Thymus (tissue), 11 donors: ENCODE measurements around the gene SERTAD4. TPM values are rescaled to one million over a fixed set of nuclear protein-coding genes. Genes with fewer than 3 reads are reported as not detected.
"Not testable (repeated sequence)": the region's sequence is repeated elsewhere in the genome, so short reads cannot be mapped to it uniquely, and the experiment has no call there.

Experiments used
- DNase-seq, 9 donors: peaks; one replicate each; pipeline ENCODE4 v3.0.0-alpha.2; 2013; ENCODE audit warnings: low spot score in 9 of 9, low read depth in 6 of 9, missing footprints in 1 of 9
- H3K27ac ChIP-seq, 2 donors: one replicate each; pipeline ENCODE4 v1.5.1; 2013; ENCODE audit warnings: control low read depth in 1 of 2, low read depth in 1 of 2, low read length in 1 of 2, mild to moderate bottlenecking in 1 of 2, moderate library complexity in 1 of 2
- H3K27me3 ChIP-seq, 2 donors: one replicate each; pipeline ENCODE4 v1.5.1; 2013; ENCODE audit warnings: low read length in 1 of 2; ENCODE audit not compliant: control insufficient read depth in 2 of 2, insufficient read depth in 1 of 2
- H3K36me3 ChIP-seq, 2 donors: one replicate each; pipeline ENCODE4 v1.5.1; 2013; ENCODE audit warnings: low read length in 1 of 2, mild to moderate bottlenecking in 1 of 2, moderate library complexity in 1 of 2; ENCODE audit not compliant: control insufficient read depth in 2 of 2, insufficient read depth in 2 of 2
- H3K4me1 ChIP-seq, 2 donors: one replicate each; pipeline ENCODE4 v1.5.1; 2013; ENCODE audit warnings: low read length in 2 of 2; ENCODE audit not compliant: control insufficient read depth in 2 of 2, insufficient read depth in 2 of 2
- H3K4me3 ChIP-seq, 2 donors: one replicate each; pipeline ENCODE4 v1.5.1; 2013; ENCODE audit warnings: low read length in 2 of 2, control low read depth in 1 of 2, mild to moderate bottlenecking in 1 of 2
- H3K9me3 ChIP-seq, 2 donors: one replicate each; pipeline ENCODE4 v1.5.1; 2013; ENCODE audit warnings: low read length in 1 of 2, mild to moderate bottlenecking in 1 of 2; ENCODE audit not compliant: control insufficient read depth in 2 of 2, insufficient read depth in 1 of 2
- WGBS: extraction: QIAGEN DNeasy Blood & Tissue Kit; methylation state at CpG from one replicate; pipeline ENCODE4 v1.1.7; 2013; 5-methylcytosine and 5-hydroxymethylcytosine counted together
- polyA plus RNA-seq: library from polyadenylated mRNA; stranded (reverse); fragments of 200-250 nt; gene quantifications from one replicate; pipeline ENCODE4 v1.2.3, GENCODE V29; 2013
- total RNA-seq: library from RNA; stranded (reverse); fragments of 120-200 nt; gene quantifications from one replicate; pipeline ENCODE4 v1.2.4, GENCODE V29; 2013
- donor health status: healthy.

The SERTAD4 gene
- total and polyA plus RNA-seq, 2 donors: 0.33 to 1.0 TPM

- Histone ChIP-seq H3K4me3 (no peak overlapping the region), H3K27ac (no peak overlapping the region), H3K4me1 (peaks cover 0 to 4% of the 10 kb centered on the region in 2 donors), H3K9me3 (no peaks in the 10 kb centered on the region), H3K27me3 (no peaks in the 10 kb centered on the region), H3K36me3 (no peaks in the 10 kb centered on the region)
- 92% methylated on average over 4 of the region's 4 CpGs for WGBS
- no peak for DNase-seq
Measured at GRCh38 chr1:210262897-210263272, 30.3 kb downstream of the SERTAD4 start.

DNA sequence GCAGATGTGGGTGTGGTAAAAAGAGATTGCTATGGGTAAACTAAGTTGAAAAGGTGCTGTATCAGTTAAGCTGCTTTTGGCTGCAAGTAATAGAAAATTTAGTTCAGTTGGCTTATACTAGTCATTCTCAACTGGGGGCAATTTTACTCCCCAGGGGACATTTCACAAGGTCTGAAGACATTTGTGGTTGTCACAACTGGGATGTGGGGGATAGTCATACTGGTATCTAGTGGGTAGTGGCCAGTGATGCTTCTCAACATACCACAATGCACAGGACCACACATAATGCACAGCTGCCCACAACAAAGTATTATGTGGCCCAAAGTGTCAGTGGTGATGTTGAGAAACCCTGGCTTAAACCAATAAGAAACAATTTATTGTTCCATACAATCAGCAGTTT lies 31.4 kb downstream of the SERTAD4 start:
- Histone ChIP-seq H3K27ac (no peak overlapping the region), H3K9me3 (no peaks in the 10 kb centered on the region), H3K36me3 (no peaks in the 10 kb centered on the region), H3K4me3 (no peak overlapping the region), H3K27me3 (no peaks in the 10 kb centered on the region), H3K4me1 (peaks cover 0 to 4% of the 10 kb centered on the region in 2 donors)
- DNase-seq: no peak

- 88% methylated on average over 9 of the region's 9 CpGs for WGBS
- Histone ChIP-seq H3K27ac (no peak overlapping the region), H3K9me3 (no peaks in the 10 kb centered on the region), H3K27me3 (no peaks in the 10 kb centered on the region), H3K36me3 (no peaks in the 10 kb centered on the region), H3K4me1 (peaks cover 0 to 4% of the 10 kb centered on the region in 2 donors), H3K4me3 (no peak overlapping the region)
- no peak for DNase-seq
Measured at GRCh38 chr1:210264496-210265380, 32.1 kb downstream of the SERTAD4 start.

- not testable (repeated sequence) for H3K36me3 ChIP-seq, H3K4me3 ChIP-seq, H3K27ac ChIP-seq, H3K27me3 ChIP-seq, DNase-seq, H3K4me1 ChIP-seq, H3K9me3 ChIP-seq
- WGBS: 72% methylated on average over 4 of the region's 4 CpGs
Measured at GRCh38 chr1:210265392-210265955, 32.9 kb downstream of the SERTAD4 start.

DNA sequence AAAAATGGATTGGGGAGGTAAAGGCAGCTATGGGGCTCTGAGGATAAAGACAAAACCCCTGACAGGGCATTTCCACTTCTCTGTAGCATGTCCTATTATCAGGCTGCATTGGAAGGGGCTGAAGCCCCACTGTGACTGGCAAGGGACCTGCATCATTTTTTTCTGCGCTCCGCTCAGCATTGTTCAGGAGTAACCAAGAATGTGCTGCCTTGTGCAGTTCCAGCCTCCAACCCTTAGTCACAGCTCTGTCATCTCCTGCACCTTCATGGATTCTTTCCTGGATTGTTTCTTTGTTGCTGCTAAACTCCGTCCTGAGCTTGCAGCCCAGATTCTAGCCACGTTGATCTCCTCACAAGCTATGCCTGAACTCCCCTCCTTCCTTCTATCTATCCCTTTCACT lies 37.4 kb downstream of the SERTAD4 start:
- no peaks in the 10 kb centered on the region for H3K4me1 ChIP-seq
- H3K9me3 ChIP-seq: no peaks in the 10 kb centered on the region
- no peak for DNase-seq
- 92% methylated on average over 4 of the region's 4 CpGs for WGBS
- peaks cover 2 to 9% of the 10 kb centered on the region in 2 donors for H3K27me3 ChIP-seq
- H3K27ac ChIP-seq: no peak overlapping the region
- no peak overlapping the region for H3K4me3 ChIP-seq
- H3K36me3 ChIP-seq: no peaks in the 10 kb centered on the region

GRCh38 chr1:210272666-210273065 lies 40.1 kb downstream of the SERTAD4 start:
- H3K36me3 ChIP-seq: no peaks in the 10 kb centered on the region
- no peak for DNase-seq
- 58% methylated on average over 6 of the region's 6 CpGs for WGBS
- no peaks in the 10 kb centered on the region for H3K9me3 ChIP-seq
- no peaks in the 10 kb centered on the region for H3K4me1 ChIP-seq
- no peak overlapping the region for H3K27ac ChIP-seq
- no peak overlapping the region for H3K4me3 ChIP-seq
- H3K27me3 ChIP-seq: peaks cover 2 to 9% of the 10 kb centered on the region in 2 donors

DNA sequence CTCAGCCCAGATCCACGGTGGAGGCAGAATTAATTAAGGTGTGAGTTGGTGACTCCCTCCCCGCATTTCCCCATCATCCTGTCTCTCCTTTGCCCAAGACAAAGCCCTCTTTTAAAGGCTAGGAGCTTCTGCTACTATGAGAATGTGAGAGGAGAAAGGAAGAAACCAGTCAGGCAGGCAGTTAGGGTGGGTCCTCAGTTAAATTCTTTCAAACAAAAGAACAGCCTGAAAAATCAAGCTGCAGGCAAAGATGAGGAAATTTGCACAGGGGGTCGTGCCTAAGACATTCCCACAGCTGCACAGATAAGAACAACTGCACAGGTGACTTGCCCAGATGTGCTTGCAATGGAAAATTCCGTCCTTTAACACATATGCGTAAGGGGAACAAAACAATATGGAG lies 47.6 kb downstream of the SERTAD4 start:
- Histone ChIP-seq H3K27me3 (no peaks in the 10 kb centered on the region), H3K4me3 (no peak overlapping the region), H3K9me3 (no peaks in the 10 kb centered on the region), H3K4me1 (no peaks in the 10 kb centered on the region), H3K36me3 (no peaks in the 10 kb centered on the region), H3K27ac (no peak overlapping the region)
- DNase-seq: no peak
- 73% methylated on average over 5 of the region's 5 CpGs for WGBS

GRCh38 chr1:210288116-210288515 lies 55.5 kb downstream of the SERTAD4 start:
- Histone ChIP-seq H3K27ac (no peak overlapping the region), H3K4me3 (no peak overlapping the region), H3K27me3 (peaks cover 9 to 29% of the 10 kb centered on the region in 2 donors), H3K4me1 (peaks cover 5 to 8% of the 10 kb centered on the region in 2 donors), H3K36me3 (no peaks in the 10 kb centered on the region), H3K9me3 (no peaks in the 10 kb centered on the region)
- WGBS: 92% methylated on average over 4 of the region's 4 CpGs
- DNase-seq: no peak

DNA sequence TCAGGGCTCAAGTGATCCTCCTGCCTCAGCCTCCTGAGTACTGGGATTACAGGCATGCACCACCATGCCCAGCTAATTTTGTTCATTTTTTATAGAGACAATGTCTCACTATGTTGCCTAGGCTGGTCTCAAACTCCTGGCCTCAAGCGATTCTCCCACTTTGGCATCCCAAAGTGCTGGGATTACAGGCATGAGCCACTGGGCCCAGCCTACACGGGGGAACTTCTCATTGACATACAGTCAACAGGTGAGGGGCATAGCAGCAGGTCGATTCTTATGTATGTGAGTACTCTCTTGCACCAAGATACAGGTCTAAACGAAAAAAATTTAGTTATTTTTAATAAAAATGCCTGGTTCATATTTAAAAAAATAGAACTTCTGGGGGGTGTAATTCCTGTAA lies 56.7 kb downstream of the SERTAD4 start:
- Histone ChIP-seq H3K4me3 (no peak overlapping the region), H3K36me3 (no peaks in the 10 kb centered on the region), H3K27me3 (peaks cover 12 to 41% of the 10 kb centered on the region in 2 donors), H3K27ac (no peak overlapping the region), H3K9me3 (no peaks in the 10 kb centered on the region), H3K4me1 (peaks cover 5 to 8% of the 10 kb centered on the region in 2 donors)
- WGBS: 72% methylated on average over 4 of the region's 4 CpGs
- DNase-seq: no peak
